ENCODE data around the gene PYGB.
A peak's percentile ranks its signal among the peaks of the same experiment; 100 is the strongest.

PYGB gene

GRCh38 chr20:25289886-25290597 is 42.2 kb downstream of the PYGB start:
- Mint-ChIP-seq H3K36me3 (peaks cover 77 to 84% of the 10 kb centered on the region in 2 donors), H3K27ac (no peak overlapping the region), H3K4me3 (peak overlapping the region in 1 of 2 donors; percentile 25), H3K9me3 (no peaks in the 10 kb centered on the region), H3K27me3 (no peaks in the 10 kb centered on the region), H3K4me1 (peaks cover 12 to 20% of the 10 kb centered on the region in 2 donors)
- DNase-seq, result no peak
- ATAC-seq (replicated peaks), result no peak

GRCh38 chr20:25290646-25291431 is 43.0 kb downstream of the PYGB start:
- DNase-seq (no peak), ATAC-seq (replicated peaks) (no peak)
- no peak overlapping the region for H3K4me3 Mint-ChIP-seq
- H3K9me3 Mint-ChIP-seq, result no peaks in the 10 kb centered on the region
- H3K27ac Mint-ChIP-seq, result peak overlapping the region; percentile 76
- no peaks in the 10 kb centered on the region for H3K27me3 Mint-ChIP-seq
- H3K36me3 Mint-ChIP-seq, result peaks cover 71 to 82% of the 10 kb centered on the region in 2 donors
- H3K4me1 Mint-ChIP-seq, result peaks cover 12 to 25% of the 10 kb centered on the region in 2 donors

GRCh38 chr20:25291432-25292133 is 43.7 kb downstream of the PYGB start:
- Mint-ChIP-seq H3K36me3 (peaks cover 66 to 80% of the 10 kb centered on the region in 2 donors), H3K4me3 (no peak overlapping the region), H3K27me3 (no peaks in the 10 kb centered on the region), H3K27ac (no peak overlapping the region), H3K9me3 (no peaks in the 10 kb centered on the region), H3K4me1 (peaks cover 13 to 27% of the 10 kb centered on the region in 2 donors)
- DNase-seq (no peak), ATAC-seq (replicated peaks) (no peak)

GRCh38 chr20:25292176-25292891 is 44.4 kb downstream of the PYGB start:
- Mint-ChIP-seq H3K4me3 (no peak overlapping the region), H3K27ac (peak overlapping the region; percentile 51), H3K9me3 (no peaks in the 10 kb centered on the region), H3K4me1 (peaks cover 17 to 35% of the 10 kb centered on the region in 2 donors), H3K27me3 (no peaks in the 10 kb centered on the region), H3K36me3 (peaks cover 58 to 73% of the 10 kb centered on the region in 2 donors)
- no peak for ATAC-seq (replicated peaks)
- no peak for DNase-seq

GRCh38 chr20:25293507-25293906 is 45.6 kb downstream of the PYGB start:
- Mint-ChIP-seq H3K27me3 (no peaks in the 10 kb centered on the region), H3K36me3 (peaks cover 53 to 70% of the 10 kb centered on the region in 2 donors), H3K4me1 (peaks cover 18 to 39% of the 10 kb centered on the region in 2 donors), H3K4me3 (no peak overlapping the region), H3K27ac (peak overlapping the region; percentile 88), H3K9me3 (no peaks in the 10 kb centered on the region)
- no peak for DNase-seq
- ATAC-seq (replicated peaks), result no peak

GRCh38 chr20:25293910-25294458 is 46.1 kb downstream of the PYGB start:
- ATAC-seq (replicated peaks) (no peak), DNase-seq (no peak)
- H3K36me3 Mint-ChIP-seq, result peaks cover 48 to 70% of the 10 kb centered on the region in 2 donors
- H3K4me3 Mint-ChIP-seq, result no peak overlapping the region
- H3K9me3 Mint-ChIP-seq, result no peaks in the 10 kb centered on the region
- H3K27ac Mint-ChIP-seq, result peak overlapping the region; percentile 88
- H3K4me1 Mint-ChIP-seq, result peaks cover 14 to 34% of the 10 kb centered on the region in 2 donors
- H3K27me3 Mint-ChIP-seq, result no peaks in the 10 kb centered on the region

- DNase-seq (peak; percentile 25), ATAC-seq (replicated peaks) (peak; percentile 82 to 86)
- Mint-ChIP-seq H3K4me3 (no peak overlapping the region), H3K4me1 (peaks cover 12 to 31% of the 10 kb centered on the region in 2 donors), H3K36me3 (peaks cover 41 to 70% of the 10 kb centered on the region in 2 donors), H3K27me3 (no peaks in the 10 kb centered on the region), H3K9me3 (no peaks in the 10 kb centered on the region), H3K27ac (no peak overlapping the region)
These were observed 46.8 kb downstream of the PYGB start for GRCh38 chr20:25294459-25295385.

GRCh38 chr20:25295386-25296093 is 47.7 kb downstream of the PYGB start:
- no peaks in the 10 kb centered on the region for H3K27me3 Mint-ChIP-seq
- peaks cover 37 to 68% of the 10 kb centered on the region in 2 donors for H3K36me3 Mint-ChIP-seq
- peaks cover 12 to 31% of the 10 kb centered on the region in 2 donors for H3K4me1 Mint-ChIP-seq
- ATAC-seq (replicated peaks), result no peak
- no peak for DNase-seq
- H3K4me3 Mint-ChIP-seq, result no peak overlapping the region
- no peak overlapping the region for H3K27ac Mint-ChIP-seq
- no peaks in the 10 kb centered on the region for H3K9me3 Mint-ChIP-seq

GRCh38 chr20:25296094-25297093 is 48.5 kb downstream of the PYGB start:
- Mint-ChIP-seq H3K9me3 (no peaks in the 10 kb centered on the region), H3K4me3 (no peak overlapping the region), H3K36me3 (peaks cover 32 to 64% of the 10 kb centered on the region in 2 donors), H3K27ac (peak overlapping the region; percentile 68), H3K27me3 (no peaks in the 10 kb centered on the region), H3K4me1 (peaks cover 12 to 31% of the 10 kb centered on the region in 2 donors)
- DNase-seq, result no peak
- peak; percentile 41 to 44 for ATAC-seq (replicated peaks)

- ATAC-seq (replicated peaks) (peak; percentile 38 to 48), DNase-seq (no peak)
- H3K4me1 Mint-ChIP-seq, result peaks cover 12 to 31% of the 10 kb centered on the region in 2 donors
- H3K27ac Mint-ChIP-seq, result peak overlapping the region; percentile 68
- H3K27me3 Mint-ChIP-seq, result no peaks in the 10 kb centered on the region
- no peaks in the 10 kb centered on the region for H3K9me3 Mint-ChIP-seq
- peaks cover 28 to 64% of the 10 kb centered on the region in 2 donors for H3K36me3 Mint-ChIP-seq
- peak overlapping the region in 1 of 2 donors; percentile 8 for H3K4me3 Mint-ChIP-seq
These were observed 49.4 kb downstream of the PYGB start for GRCh38 chr20:25297141-25297905.

GRCh38 chr20:25299806-25300205 is 51.9 kb downstream of the PYGB start:
- Mint-ChIP-seq H3K9me3 (no peaks in the 10 kb centered on the region), H3K4me3 (no peak overlapping the region), H3K36me3 (peaks cover 18 to 66% of the 10 kb centered on the region in 2 donors), H3K27ac (no peak overlapping the region), H3K27me3 (no peaks in the 10 kb centered on the region), H3K4me1 (peaks cover 13 to 33% of the 10 kb centered on the region in 2 donors)
- ATAC-seq (replicated peaks) (no peak), DNase-seq (no peak)
